H1 (cell line): Measurements from ENCODE around the gene BRD3OS. TPM values are rescaled to one million over a fixed set of nuclear protein-coding genes. Genes with fewer than 3 reads are reported as not detected.
A peak's percentile ranks its signal among the peaks of the same experiment; 100 is the strongest.

Experiments
- CTCF ChIA-PET: fragments of 300-600 bp; sonication (Branson Sonifier 250); formaldehyde crosslinking; loops from one replicate; lab custom pipeline; 2021; ENCODE audit not compliant: partially characterized antibody; lab: Charles Lee
- POLR2A ChIA-PET: fragments of 300-600 bp; sonication (Branson Sonifier 250); formaldehyde crosslinking; loops from one replicate; lab custom pipeline; 2021; ENCODE audit warnings: inconsistent platforms; ENCODE audit not compliant: partially characterized antibody; lab: Charles Lee
- DNase-seq, 2 experiments: peaks; one replicate each; pipeline versions ENCODE4 v3.0.0 to v3.0.0-alpha.2; 2010 to 2022; ENCODE audit warnings: low spot score in 2 of 2, low read depth in 1 of 2, mixed read lengths in 1 of 2
- FAIRE-seq: peaks from 2 replicates; lab custom pipeline; 2011; peaks lifted over from hg19 to GRCh38; lab: Jason Lieb, UNC
- H2AFZ ChIP-seq: 2 replicates; pipeline ENCODE4 v1.8.1; 2012; ENCODE audit warnings: low read length, inconsistent platforms
- H2AK5ac ChIP-seq: 2 replicates; pipeline ENCODE4 v1.6.1; 2013; ENCODE audit warnings: low read depth, low read length
- H2BK120ac ChIP-seq: replicated peaks from 2 replicates; pipeline ENCODE3; 2013; ENCODE audit warnings: low read depth, low read length, inconsistent platforms
- H2BK12ac ChIP-seq: 2 replicates; pipeline ENCODE4 v1.6.1; 2013; ENCODE audit warnings: low read depth, low read length
- H2BK15ac ChIP-seq: 2 replicates; pipeline ENCODE4 v1.6.1; 2013; ENCODE audit warnings: low read length
- H2BK20ac ChIP-seq: 2 replicates; pipeline ENCODE4 v1.6.1; 2013; ENCODE audit warnings: low read length
- H2BK5ac ChIP-seq: 2 replicates; pipeline ENCODE4 v1.6.1; 2013; ENCODE audit warnings: low read depth, low read length
- H3K14ac ChIP-seq: 2 replicates; pipeline ENCODE4 v1.6.1; 2013; ENCODE audit warnings: inconsistent platforms; ENCODE audit not compliant: insufficient read length
- H3K18ac ChIP-seq: 2 replicates; pipeline ENCODE4 v1.6.1; 2013; ENCODE audit warnings: low read length; ENCODE audit errors: extremely low read depth
- H3K23ac ChIP-seq: 2 replicates; pipeline ENCODE4 v1.6.1; 2013; ENCODE audit warnings: inconsistent platforms; ENCODE audit not compliant: insufficient read length
- H3K23me2 ChIP-seq: 2 replicates; pipeline ENCODE4 v1.6.1; 2013; ENCODE audit warnings: low read depth, low read length
- H3K27ac ChIP-seq: 2 replicates; pipeline ENCODE4 v1.6.1; 2011; ENCODE audit warnings: low read depth, low read length, inconsistent platforms
- H3K27me3 ChIP-seq, 4 experiments: replicated peaks in 1 of 4; 1 replicate in 1 of 4; 2 replicates in 3 of 4; pipeline versions ENCODE4 v1.6.1 to v1.8.1; 2011 to 2013; ENCODE audit warnings: low read length in 3 of 4, mild to moderate bottlenecking in 3 of 4, inconsistent platforms in 2 of 4, mixed read lengths in 2 of 4, moderate library complexity in 1 of 4; ENCODE audit not compliant: control insufficient read depth in 3 of 4, insufficient read depth in 3 of 4; ENCODE audit errors: extremely low read depth in 1 of 4
- H3K36me3 ChIP-seq, 4 experiments: 2 replicates each; pipeline versions ENCODE4 v1.6.1 to v1.8.1; 2011 to 2013; ENCODE audit warnings: mild to moderate bottlenecking in 4 of 4, low read length in 3 of 4, moderate library complexity in 2 of 4, control low read depth in 1 of 4, inconsistent platforms in 1 of 4; ENCODE audit not compliant: insufficient read depth in 4 of 4, control insufficient read depth in 2 of 4
- H3K4ac ChIP-seq: replicated peaks from 2 replicates; pipeline ENCODE3; 2013; ENCODE audit warnings: low read length, low read depth, mixed read lengths, inconsistent platforms; ENCODE audit not compliant: insufficient read length
- H3K4me1 ChIP-seq, 4 experiments: replicated peaks in 1 of 4; 1 replicate in 1 of 4; 2 replicates in 3 of 4; pipeline versions ENCODE4 v1.6.1 to v1.8.1; 2011 to 2013; ENCODE audit warnings: low read length in 3 of 4, inconsistent platforms in 2 of 4, mixed read lengths in 1 of 4; ENCODE audit not compliant: insufficient read depth in 4 of 4, control insufficient read depth in 3 of 4
- H3K4me2 ChIP-seq, 2 experiments: 2 replicates each; pipeline versions ENCODE4 v1.6.1 to v1.8.1; 2011 to 2013; ENCODE audit warnings: low read depth in 2 of 2, low read length in 2 of 2, control low read depth in 1 of 2, inconsistent platforms in 1 of 2, mild to moderate bottlenecking in 1 of 2; ENCODE audit not compliant: insufficient read depth in 1 of 2
- H3K4me3 ChIP-seq, 4 experiments: fragments of 200-600, 300-600 bp in 1 of 4; sonication (generic), shearing (Covaris generic), sonication (Bioruptor Twin) in 1 of 4; 2 replicates each; pipeline versions ENCODE4 v1.5.1 to v1.8.1; 2011 to 2016; ENCODE audit warnings: low read length in 4 of 4, low read depth in 3 of 4, control low read depth in 2 of 4, inconsistent platforms in 2 of 4, mild to moderate bottlenecking in 2 of 4, mixed read lengths in 1 of 4, moderate library complexity in 1 of 4; ENCODE audit not compliant: insufficient read depth in 2 of 4; ENCODE audit errors: extremely low read depth in 1 of 4
- H3K56ac ChIP-seq: replicated peaks from 2 replicates; pipeline ENCODE3; 2013; ENCODE audit warnings: low read depth, mild to moderate bottlenecking, mixed read lengths, low read length, inconsistent platforms; ENCODE audit not compliant: insufficient read length
- H3K79me1 ChIP-seq: 2 replicates; pipeline ENCODE4 v1.6.1; 2013; ENCODE audit warnings: low read depth, low read length, control low read depth
- H3K79me2 ChIP-seq, 2 experiments: 2 replicates each; pipeline versions ENCODE4 v1.6.1 to v1.8.1; 2012 to 2013; ENCODE audit warnings: low read length in 2 of 2, mild to moderate bottlenecking in 2 of 2, inconsistent platforms in 1 of 2; ENCODE audit not compliant: insufficient read depth in 2 of 2, control insufficient read depth in 1 of 2
- H3K9ac ChIP-seq, 4 experiments: replicated peaks in 1 of 4; 1 replicate in 1 of 4; 2 replicates in 3 of 4; pipeline versions ENCODE4 v1.6.1 to v1.8.1; 2011 to 2013; ENCODE audit warnings: low read depth in 3 of 4, low read length in 3 of 4, control low read depth in 2 of 4, mild to moderate bottlenecking in 2 of 4, moderate library complexity in 2 of 4, inconsistent platforms in 1 of 4; ENCODE audit errors: extremely low read depth in 1 of 4
- H3K9me3 ChIP-seq, 2 experiments: 2 replicates each; pipeline versions ENCODE4 v1.6.1 to v1.8.1; 2012 to 2013; ENCODE audit warnings: mild to moderate bottlenecking in 2 of 2, moderate library complexity in 2 of 2, control low read depth in 1 of 2, inconsistent platforms in 1 of 2, low read depth in 1 of 2, low read length in 1 of 2, mixed read lengths in 1 of 2; ENCODE audit not compliant: insufficient read depth in 2 of 2
- H4K20me1 ChIP-seq, 2 experiments: replicated peaks in 1 of 2; 2 replicates each; pipeline versions ENCODE3 to v1.8.1; 2011 to 2013; ENCODE audit warnings: inconsistent platforms in 2 of 2, low read length in 2 of 2, mild to moderate bottlenecking in 1 of 2; ENCODE audit not compliant: insufficient read depth in 2 of 2, control insufficient read depth in 1 of 2
- H4K5ac ChIP-seq: 2 replicates; pipeline ENCODE4 v1.6.1; 2013; ENCODE audit warnings: low read length, low read depth, mixed read lengths, inconsistent platforms; ENCODE audit not compliant: insufficient read length
- H4K8ac ChIP-seq: 2 replicates; pipeline ENCODE4 v1.8.0; 2013; ENCODE audit warnings: mild to moderate bottlenecking, moderate library complexity, low read length, inconsistent platforms; ENCODE audit not compliant: insufficient read depth; ENCODE audit errors: extremely low read depth
- H4K91ac ChIP-seq: replicated peaks from 2 replicates; pipeline ENCODE3; 2013; ENCODE audit warnings: low read length, mixed read lengths, inconsistent platforms; ENCODE audit not compliant: insufficient read length
- BACH1 ChIP-seq: IDR thresholded peaks from 2 replicates; pipeline ENCODE4 v1.6.1; 2012; ENCODE audit warnings: low read length, improper control_type of control experiment
- CEBPB ChIP-seq: IDR thresholded peaks from 2 replicates; pipeline ENCODE4 v1.6.1; 2012; ENCODE audit warnings: low read depth, low read length
- CTBP2 ChIP-seq: IDR thresholded peaks from 2 replicates; pipeline ENCODE4 v1.7.0; 2011; ENCODE audit warnings: borderline replicate concordance, mild to moderate bottlenecking, moderate library complexity, mixed read lengths, low read length; ENCODE audit not compliant: insufficient read depth, insufficient read length
- EP300 ChIP-seq, 2 experiments: IDR thresholded peaks; 1 replicate in 1 of 2; 2 replicates in 1 of 2; pipeline ENCODE4 v1.6.1; 2011 to 2012; ENCODE audit warnings: low read depth in 2 of 2, low read length in 2 of 2, mild to moderate bottlenecking in 2 of 2, borderline replicate concordance in 1 of 2, inconsistent platforms in 1 of 2, moderate library complexity in 1 of 2
- EZH2 ChIP-seq: fragments of 200-600 bp; sonication (generic); IDR thresholded peaks from 2 replicates; pipeline ENCODE4 v1.7.1; 2012; ENCODE audit warnings: low read depth, mild to moderate bottlenecking, moderate library complexity, low read length, inconsistent platforms; ENCODE audit not compliant: severe bottlenecking
- FOSL1 ChIP-seq: IDR thresholded peaks from 2 replicates; pipeline ENCODE4 v1.6.1; 2011; ENCODE audit warnings: mild to moderate bottlenecking, low read depth, low read length, moderate library complexity; ENCODE audit not compliant: insufficient read depth
- KDM4A ChIP-seq: IDR thresholded peaks from one replicate; pipeline ENCODE4 v1.7.1; 2012; ENCODE audit warnings: low read depth, mild to moderate bottlenecking, moderate library complexity, low read length, inconsistent platforms; ENCODE audit not compliant: severe bottlenecking
- SP4 ChIP-seq: IDR thresholded peaks from 2 replicates; pipeline ENCODE4 v1.6.1; 2012; ENCODE audit warnings: low read length, inconsistent platforms
- SUZ12 ChIP-seq: fragments of 200-600 bp; sonication (generic); IDR thresholded peaks from 2 replicates; pipeline ENCODE4 v1.6.1; 2012; ENCODE audit warnings: mild to moderate bottlenecking, inconsistent platforms, low read length, moderate library complexity, mixed read lengths
- TAF7 ChIP-seq: optimal IDR thresholded peaks from 2 replicates; pipeline ENCODE3; 2011; ENCODE audit warnings: low read depth, mild to moderate bottlenecking, inconsistent platforms, low read length, moderate library complexity, borderline replicate concordance
- TBP ChIP-seq: IDR thresholded peaks from 2 replicates; pipeline ENCODE4 v1.6.1; 2011; ENCODE audit warnings: low read depth, low read length, improper control_type of control experiment
- WGBS, 2 experiments: shearing (Covaris generic) in 1 of 2; methylation state at CpG; one replicate each; pipeline versions ENCODE4 v1.1.6 to v1.1.7; 2013 to 2015; ENCODE audit warnings: low lambda C conversion rate in 2 of 2, mixed read lengths in 2 of 2, inconsistent platforms in 1 of 2, low coverage in 1 of 2, missing lambda C conversion rate in 1 of 2; ENCODE audit not compliant: insufficient replicate concordance in 2 of 2, insufficient coverage in 1 of 2, insufficient read length in 1 of 2; ENCODE audit errors: extremely low coverage in 1 of 2, missing lambda C conversion rate in 1 of 2; 5-methylcytosine and 5-hydroxymethylcytosine counted together
- polyA plus RNA-seq, 7 experiments: library from polyadenylated mRNA; depleted of rRNA in 3 of 7; stranded (reverse) in 5 of 7; unstranded in 2 of 7; fragments of >200 nt in 5 of 7; fragments of 200-250 nt in 2 of 7; gene quantifications; 1 replicate in 5 of 7; 2 replicates in 1 of 7; 4 replicates in 1 of 7; pipeline versions ENCODE4 v1.2.1 to v1.2.3, GENCODE V29; 2011 to 2013; ENCODE audit warnings: missing spikeins in 2 of 7, mixed read lengths in 2 of 7
- total RNA-seq: library from RNA; stranded (reverse); fragmentation: NEBNext Ultra II Directional; extraction: Animal tissue kit (Norgen Biotek cat#: 25700); gene quantifications from 2 replicates; pipeline ENCODE4 v1.2.1, GENCODE V29; 2021
- TF ChIP-seq, protein P1 (sequence below): IDR thresholded peaks from 2 replicates; pipeline ENCODE4 v1.6.1; 2011; ENCODE audit warnings: low read depth, mild to moderate bottlenecking, low read length; ENCODE audit not compliant: insufficient read depth

The BRD3OS gene
- total and polyA plus RNA-seq, 2 of the 8 experiments (the other 6 are each of a cell fraction or from before 2014, with no cell fraction given) = 12.7 to 20.2 TPM

DNA sequence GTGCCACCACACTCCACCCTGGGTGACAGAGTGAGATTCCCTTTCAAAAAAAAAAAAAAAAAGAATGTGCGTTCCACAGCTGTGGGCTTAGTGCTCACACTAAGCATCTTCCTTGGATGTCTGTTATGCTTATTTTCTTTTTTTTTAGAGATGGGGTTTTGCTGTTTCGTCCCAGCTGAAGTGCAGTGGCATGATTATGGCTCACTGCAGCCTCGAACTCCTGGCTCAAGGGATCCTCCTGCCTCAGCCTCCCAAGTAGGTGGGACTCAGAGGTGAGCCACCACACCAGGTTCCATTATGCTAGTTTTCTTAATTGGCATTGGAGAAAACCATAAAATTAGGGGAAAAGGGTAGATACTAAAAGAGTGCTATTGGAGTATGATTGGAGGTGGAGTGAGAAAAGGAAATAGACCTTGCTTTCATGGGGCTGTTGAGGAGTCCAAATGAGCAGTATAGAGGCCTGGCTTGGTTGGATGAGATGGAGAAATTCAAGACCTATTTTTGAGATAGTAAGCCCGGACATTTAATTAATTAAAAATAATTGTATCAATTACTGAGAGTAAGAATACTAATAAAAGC, 978 bp upstream of the BRD3OS start:
- peaks cover 0 to 9% of the 10 kb centered on the region in 2 experiments for H4K20me1 ChIP-seq
- no peak overlapping the region for H4K5ac ChIP-seq
- H3K9me3 ChIP-seq = peaks cover 0 to 1% of the 10 kb centered on the region in 2 experiments; a peak in 1 of 4 replicates
- CTCF ChIA-PET = interaction anchor here (0.7 to 1.1 kb wide), 3 partner anchors 14 to 1332 kb away, joined by 3 to 4 read pairs (median 3); no protein-coding TSS in a partner anchor
- no peak overlapping the region for H2BK5ac ChIP-seq
- no peak overlapping the region for H2BK20ac ChIP-seq
- no peak for FAIRE-seq
- peaks cover 4% of the 10 kb centered on the region for H3K23me2 ChIP-seq
- H3K4me3 ChIP-seq = peak overlapping the region in 3 of 4 experiments; percentile 3 to 42 (median 21); a peak in 3 of 8 replicates
- no peak overlapping the region for H4K91ac ChIP-seq
- WGBS, 2 experiments = 83% methylated on average over 4 of the region's 4 CpGs; no CpG with 5 or more reads in 1 of the 2 experiments
- H3K18ac ChIP-seq = no peak overlapping the region; the same call in 1 of the 2 replicates
- no peak overlapping the region for H2BK120ac ChIP-seq
- no peak overlapping the region for H2AK5ac ChIP-seq
- no peak overlapping the region for H3K14ac ChIP-seq
- H3K23ac ChIP-seq = no peak overlapping the region
- DNase-seq = no peak
- no peak overlapping the region for H3K4ac ChIP-seq
- H3K79me2 ChIP-seq = no peaks in the 10 kb centered on the region
- H2AFZ ChIP-seq = 0 out of 2 replicates have a peak overlapping the region, but pooled peaks have one; percentile 91
- H3K36me3 ChIP-seq = 0 out of 8 replicates have a peak, but pooled peaks cover 0 to 3% (median 0%) of the 10 kb centered on the region in 4 experiments
- H4K8ac ChIP-seq = no peak overlapping the region
- no peaks in the 10 kb centered on the region for H3K79me1 ChIP-seq
- H3K4me2 ChIP-seq = peak overlapping the region; percentile 57 to 60
- H2BK15ac ChIP-seq = no peak overlapping the region
- no peak overlapping the region for H3K56ac ChIP-seq
- peaks cover 0 to 4% (median 4%) of the 10 kb centered on the region in 4 experiments; a peak in 5 of 7 replicates for H3K4me1 ChIP-seq
- POLR2A ChIA-PET = interaction anchor here (1.8 kb wide), 1 partner anchor 40 kb away, joined by 5 read pairs; no protein-coding TSS in a partner anchor
- no peak overlapping the region for H2BK12ac ChIP-seq
- H3K27ac ChIP-seq = no peak overlapping the region
- no peaks in the 10 kb centered on the region for H3K27me3 ChIP-seq
- H3K9ac ChIP-seq = no peak overlapping the region
- TF ChIP-seq SP4 (no peak), TAF7 (no peak), KDM4A (no peak), CTBP2 (no peak), BACH1 (no peak), EP300 (IDR thresholded peaks at IDR 0.05; ENCODE audit: borderline replicate concordance in 1 of 2, low read depth in 2 of 2, low read length in 2 of 2) (no peak), EZH2 (no peak), CEBPB (no peak), FOSL1 (no peak), SUZ12 (no peak), TBP (no peak)
- TF ChIP-seq, protein P1, sequence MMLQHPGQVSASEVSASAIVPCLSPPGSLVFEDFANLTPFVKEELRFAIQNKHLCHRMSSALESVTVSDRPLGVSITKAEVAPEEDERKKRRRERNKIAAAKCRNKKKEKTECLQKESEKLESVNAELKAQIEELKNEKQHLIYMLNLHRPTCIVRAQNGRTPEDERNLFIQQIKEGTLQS = no peak
